K562 (cell line): ENCODE measurements around the gene RNF114. TPM values are rescaled to one million over a fixed set of nuclear protein-coding genes. Genes with fewer than 3 reads are reported as not detected.

Experiments
- BRCA1 ChIP-seq, 2 experiments: fragments of 450-650 bp in 1 of 2; sonication (generic) in 1 of 2; formaldehyde crosslinking in 1 of 2; IDR thresholded peaks; 2 replicates each; pipeline versions ENCODE4 v1.5.0 to v1.6.1; 2017 to 2020; ENCODE audit warnings: mild to moderate bottlenecking in 1 of 2, missing genetic modification reagents in 1 of 2
- HMG20A ChIP-seq: fragments of 450-650 bp; formaldehyde crosslinking; conservative IDR thresholded peaks from 2 replicates; pipeline ENCODE4 v1.4.0; 2020; ENCODE audit warnings: mild to moderate bottlenecking, mixed read lengths
- MAFF ChIP-seq: IDR thresholded peaks from 2 replicates; pipeline ENCODE4 v1.6.1; 2012; ENCODE audit warnings: low read length, improper control_type of control experiment
- NFE2L1 ChIP-seq: fragments of 450-650 bp; IDR thresholded peaks from 2 replicates; pipeline ENCODE4 v1.6.1; 2016; ENCODE audit warnings: missing genetic modification characterization, low read depth, mild to moderate bottlenecking, missing compliant biosample characterization, moderate library complexity, borderline replicate concordance
- PRPF4 ChIP-seq: fragments of 200-400 bp; formaldehyde crosslinking; IDR thresholded peaks from one replicate; pipeline ENCODE4 v1.6.1; 2017; ENCODE audit warnings: low read length, low read depth, mild to moderate bottlenecking; ENCODE audit not compliant: insufficient read depth, poor library complexity, severe bottlenecking
- TFAM ChIP-seq: fragments of 250-450 bp; sonication (Bioruptor Pico); conservative IDR thresholded peaks from 2 replicates; pipeline ENCODE4 v1.5.0; 2021; ENCODE audit warnings: mild to moderate bottlenecking, moderate library complexity
- ZNF124 ChIP-seq: sonication (generic); formaldehyde crosslinking; IDR thresholded peaks from 2 replicates; pipeline ENCODE4 v1.8.1; 2022; ENCODE audit warnings: missing genetic modification reagents
- ZNF212 ChIP-seq: fragments of 450-650 bp; formaldehyde crosslinking; IDR thresholded peaks from 2 replicates; pipeline ENCODE4 v1.4.0; 2020; ENCODE audit warnings: mild to moderate bottlenecking
- ZNF583 ChIP-seq: fragments of 250-450 bp; sonication (Bioruptor Pico); IDR thresholded peaks from 2 replicates; pipeline ENCODE4 v1.4.0; 2020
- ZNF77 ChIP-seq: fragments of 250-450 bp; sonication (Bioruptor Pico); IDR thresholded peaks from 2 replicates; pipeline ENCODE4 v1.5.0; 2020
- polyA plus RNA-seq, 8 experiments: library from polyadenylated mRNA; depleted of rRNA in 4 of 8; stranded (reverse) in 5 of 8; unstranded in 3 of 8; fragments of >200 nt; fragmentation: Nextera tagmentation in 2 of 8; fragmentation: Illumina TruSeq in 1 of 8; extraction: Ambion mirVana in 2 of 8; extraction: Trizol in 1 of 8; gene quantifications; 2 replicates each; pipeline versions ENCODE4 v1.2.1 to v1.2.3, GENCODE V29; 2011 to 2014; ENCODE audit warnings: inconsistent platforms in 1 of 8, missing spikeins in 1 of 8
- total RNA-seq, 7 experiments: library from RNA; depleted of rRNA in 6 of 7; stranded (reverse); fragments of >200 nt in 6 of 7; fragmentation: Illumina TruSeq in 2 of 7; extraction: Trizol in 2 of 7; gene quantifications; 2 replicates each; pipeline versions ENCODE4 v1.2.1 to v1.2.3, GENCODE V29; 2011 to 2021; ENCODE audit warnings: low replicate concordance in 1 of 7
- TF ChIP-seq, protein P1 (sequence below): fragments of 200-600 bp; sonication (generic); IDR thresholded peaks from one replicate; pipeline ENCODE4 v1.6.1; 2012; ENCODE audit warnings: mild to moderate bottlenecking, low read depth, low read length, inconsistent platforms
- TF ChIP-seq, protein P2 (sequence below): fragments of 450-650 bp; IDR thresholded peaks from 2 replicates; pipeline ENCODE4 v1.6.1; 2017; ENCODE audit warnings: antibody characterized with exemption
- TF ChIP-seq, protein P3 (sequence below): fragments of 450-650 bp; formaldehyde crosslinking; IDR thresholded peaks from 2 replicates; pipeline ENCODE4 v1.4.0; 2020; ENCODE audit warnings: mild to moderate bottlenecking, moderate library complexity

RNF114 gene
- total and polyA plus RNA-seq, 9 of the 15 experiments (the other 6 are each of a cell fraction or from before 2014, with no cell fraction given): 38.6 to 111 (median 62.6) TPM

DNA sequence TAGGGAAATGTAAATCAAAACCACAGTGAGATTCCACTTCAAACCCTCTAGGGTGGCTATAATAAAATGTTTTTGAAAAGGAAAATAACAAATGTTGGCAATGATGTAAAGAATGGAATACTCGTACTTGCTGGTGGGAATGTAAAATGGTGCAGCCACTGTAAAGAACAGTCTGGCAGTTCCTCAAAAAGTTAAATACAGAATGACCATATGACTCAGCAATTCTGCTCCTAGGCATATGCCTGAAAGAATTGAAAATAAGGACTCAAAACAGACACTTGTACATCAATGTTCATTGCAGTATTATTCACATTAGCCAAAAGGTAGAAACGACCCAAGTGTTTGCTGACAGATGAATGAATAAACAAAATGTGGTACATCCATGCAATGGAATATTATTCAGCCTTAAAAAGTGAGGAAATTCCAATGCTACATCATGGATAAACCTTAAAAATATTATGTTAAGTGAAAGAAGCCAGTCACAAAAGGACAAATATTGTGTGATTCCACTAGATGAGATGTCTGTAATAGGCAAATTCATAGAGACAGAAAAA, 10.2 kb upstream of the RNF114 start (continued):
- TF ChIP-seq HMG20A (CRISPR knock-in tag): no peak
- no peak for TF ChIP-seq ZNF77
- TF ChIP-seq PRPF4: no peak
- TF ChIP-seq, protein P1, sequence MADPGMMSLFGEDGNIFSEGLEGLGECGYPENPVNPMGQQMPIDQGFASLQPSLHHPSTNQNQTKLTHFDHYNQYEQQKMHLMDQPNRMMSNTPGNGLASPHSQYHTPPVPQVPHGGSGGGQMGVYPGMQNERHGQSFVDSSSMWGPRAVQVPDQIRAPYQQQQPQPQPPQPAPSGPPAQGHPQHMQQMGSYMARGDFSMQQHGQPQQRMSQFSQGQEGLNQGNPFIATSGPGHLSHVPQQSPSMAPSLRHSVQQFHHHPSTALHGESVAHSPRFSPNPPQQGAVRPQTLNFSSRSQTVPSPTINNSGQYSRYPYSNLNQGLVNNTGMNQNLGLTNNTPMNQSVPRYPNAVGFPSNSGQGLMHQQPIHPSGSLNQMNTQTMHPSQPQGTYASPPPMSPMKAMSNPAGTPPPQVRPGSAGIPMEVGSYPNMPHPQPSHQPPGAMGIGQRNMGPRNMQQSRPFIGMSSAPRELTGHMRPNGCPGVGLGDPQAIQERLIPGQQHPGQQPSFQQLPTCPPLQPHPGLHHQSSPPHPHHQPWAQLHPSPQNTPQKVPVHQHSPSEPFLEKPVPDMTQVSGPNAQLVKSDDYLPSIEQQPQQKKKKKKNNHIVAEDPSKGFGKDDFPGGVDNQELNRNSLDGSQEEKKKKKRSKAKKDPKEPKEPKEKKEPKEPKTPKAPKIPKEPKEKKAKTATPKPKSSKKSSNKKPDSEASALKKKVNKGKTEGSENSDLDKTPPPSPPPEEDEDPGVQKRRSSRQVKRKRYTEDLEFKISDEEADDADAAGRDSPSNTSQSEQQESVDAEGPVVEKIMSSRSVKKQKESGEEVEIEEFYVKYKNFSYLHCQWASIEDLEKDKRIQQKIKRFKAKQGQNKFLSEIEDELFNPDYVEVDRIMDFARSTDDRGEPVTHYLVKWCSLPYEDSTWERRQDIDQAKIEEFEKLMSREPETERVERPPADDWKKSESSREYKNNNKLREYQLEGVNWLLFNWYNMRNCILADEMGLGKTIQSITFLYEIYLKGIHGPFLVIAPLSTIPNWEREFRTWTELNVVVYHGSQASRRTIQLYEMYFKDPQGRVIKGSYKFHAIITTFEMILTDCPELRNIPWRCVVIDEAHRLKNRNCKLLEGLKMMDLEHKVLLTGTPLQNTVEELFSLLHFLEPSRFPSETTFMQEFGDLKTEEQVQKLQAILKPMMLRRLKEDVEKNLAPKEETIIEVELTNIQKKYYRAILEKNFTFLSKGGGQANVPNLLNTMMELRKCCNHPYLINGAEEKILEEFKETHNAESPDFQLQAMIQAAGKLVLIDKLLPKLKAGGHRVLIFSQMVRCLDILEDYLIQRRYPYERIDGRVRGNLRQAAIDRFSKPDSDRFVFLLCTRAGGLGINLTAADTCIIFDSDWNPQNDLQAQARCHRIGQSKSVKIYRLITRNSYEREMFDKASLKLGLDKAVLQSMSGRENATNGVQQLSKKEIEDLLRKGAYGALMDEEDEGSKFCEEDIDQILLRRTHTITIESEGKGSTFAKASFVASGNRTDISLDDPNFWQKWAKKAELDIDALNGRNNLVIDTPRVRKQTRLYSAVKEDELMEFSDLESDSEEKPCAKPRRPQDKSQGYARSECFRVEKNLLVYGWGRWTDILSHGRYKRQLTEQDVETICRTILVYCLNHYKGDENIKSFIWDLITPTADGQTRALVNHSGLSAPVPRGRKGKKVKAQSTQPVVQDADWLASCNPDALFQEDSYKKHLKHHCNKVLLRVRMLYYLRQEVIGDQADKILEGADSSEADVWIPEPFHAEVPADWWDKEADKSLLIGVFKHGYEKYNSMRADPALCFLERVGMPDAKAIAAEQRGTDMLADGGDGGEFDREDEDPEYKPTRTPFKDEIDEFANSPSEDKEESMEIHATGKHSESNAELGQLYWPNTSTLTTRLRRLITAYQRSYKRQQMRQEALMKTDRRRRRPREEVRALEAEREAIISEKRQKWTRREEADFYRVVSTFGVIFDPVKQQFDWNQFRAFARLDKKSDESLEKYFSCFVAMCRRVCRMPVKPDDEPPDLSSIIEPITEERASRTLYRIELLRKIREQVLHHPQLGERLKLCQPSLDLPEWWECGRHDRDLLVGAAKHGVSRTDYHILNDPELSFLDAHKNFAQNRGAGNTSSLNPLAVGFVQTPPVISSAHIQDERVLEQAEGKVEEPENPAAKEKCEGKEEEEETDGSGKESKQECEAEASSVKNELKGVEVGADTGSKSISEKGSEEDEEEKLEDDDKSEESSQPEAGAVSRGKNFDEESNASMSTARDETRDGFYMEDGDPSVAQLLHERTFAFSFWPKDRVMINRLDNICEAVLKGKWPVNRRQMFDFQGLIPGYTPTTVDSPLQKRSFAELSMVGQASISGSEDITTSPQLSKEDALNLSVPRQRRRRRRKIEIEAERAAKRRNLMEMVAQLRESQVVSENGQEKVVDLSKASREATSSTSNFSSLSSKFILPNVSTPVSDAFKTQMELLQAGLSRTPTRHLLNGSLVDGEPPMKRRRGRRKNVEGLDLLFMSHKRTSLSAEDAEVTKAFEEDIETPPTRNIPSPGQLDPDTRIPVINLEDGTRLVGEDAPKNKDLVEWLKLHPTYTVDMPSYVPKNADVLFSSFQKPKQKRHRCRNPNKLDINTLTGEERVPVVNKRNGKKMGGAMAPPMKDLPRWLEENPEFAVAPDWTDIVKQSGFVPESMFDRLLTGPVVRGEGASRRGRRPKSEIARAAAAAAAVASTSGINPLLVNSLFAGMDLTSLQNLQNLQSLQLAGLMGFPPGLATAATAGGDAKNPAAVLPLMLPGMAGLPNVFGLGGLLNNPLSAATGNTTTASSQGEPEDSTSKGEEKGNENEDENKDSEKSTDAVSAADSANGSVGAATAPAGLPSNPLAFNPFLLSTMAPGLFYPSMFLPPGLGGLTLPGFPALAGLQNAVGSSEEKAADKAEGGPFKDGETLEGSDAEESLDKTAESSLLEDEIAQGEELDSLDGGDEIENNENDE: no peak
- TF ChIP-seq MAFF: peak; percentile 96
- TF ChIP-seq BRCA1 (IDR thresholded peaks at IDR 0.05): no peak
- no peak for TF ChIP-seq BRCA1 (CRISPR knock-in tag; IDR thresholded peaks at IDR 0.05)
- TF ChIP-seq ZNF124 (CRISPR knock-in tag): no peak
- TF ChIP-seq TFAM: no peak
- TF ChIP-seq NFE2L1 (tag): peak; percentile 96
- TF ChIP-seq, protein P2, sequence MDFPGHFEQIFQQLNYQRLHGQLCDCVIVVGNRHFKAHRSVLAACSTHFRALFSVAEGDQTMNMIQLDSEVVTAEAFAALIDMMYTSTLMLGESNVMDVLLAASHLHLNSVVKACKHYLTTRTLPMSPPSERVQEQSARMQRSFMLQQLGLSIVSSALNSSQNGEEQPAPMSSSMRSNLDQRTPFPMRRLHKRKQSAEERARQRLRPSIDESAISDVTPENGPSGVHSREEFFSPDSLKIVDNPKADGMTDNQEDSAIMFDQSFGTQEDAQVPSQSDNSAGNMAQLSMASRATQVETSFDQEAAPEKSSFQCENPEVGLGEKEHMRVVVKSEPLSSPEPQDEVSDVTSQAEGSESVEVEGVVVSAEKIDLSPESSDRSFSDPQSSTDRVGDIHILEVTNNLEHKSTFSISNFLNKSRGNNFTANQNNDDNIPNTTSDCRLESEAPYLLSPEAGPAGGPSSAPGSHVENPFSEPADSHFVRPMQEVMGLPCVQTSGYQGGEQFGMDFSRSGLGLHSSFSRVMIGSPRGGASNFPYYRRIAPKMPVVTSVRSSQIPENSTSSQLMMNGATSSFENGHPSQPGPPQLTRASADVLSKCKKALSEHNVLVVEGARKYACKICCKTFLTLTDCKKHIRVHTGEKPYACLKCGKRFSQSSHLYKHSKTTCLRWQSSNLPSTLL: no peak
- TF ChIP-seq, protein P3, sequence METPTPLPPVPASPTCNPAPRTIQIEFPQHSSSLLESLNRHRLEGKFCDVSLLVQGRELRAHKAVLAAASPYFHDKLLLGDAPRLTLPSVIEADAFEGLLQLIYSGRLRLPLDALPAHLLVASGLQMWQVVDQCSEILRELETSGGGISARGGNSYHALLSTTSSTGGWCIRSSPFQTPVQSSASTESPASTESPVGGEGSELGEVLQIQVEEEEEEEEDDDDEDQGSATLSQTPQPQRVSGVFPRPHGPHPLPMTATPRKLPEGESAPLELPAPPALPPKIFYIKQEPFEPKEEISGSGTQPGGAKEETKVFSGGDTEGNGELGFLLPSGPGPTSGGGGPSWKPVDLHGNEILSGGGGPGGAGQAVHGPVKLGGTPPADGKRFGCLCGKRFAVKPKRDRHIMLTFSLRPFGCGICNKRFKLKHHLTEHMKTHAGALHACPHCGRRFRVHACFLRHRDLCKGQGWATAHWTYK (CRISPR knock-in tag): no peak
- no peak for TF ChIP-seq ZNF212 (CRISPR knock-in tag)
- TF ChIP-seq ZNF583: no peak
